Renal pelvis (tissue), 4 donors: ENCODE data around the gene PARD3. TPM values are rescaled to one million over a fixed set of nuclear protein-coding genes. Genes with fewer than 3 reads are reported as not detected.
"Not testable (repeated sequence)": the region's sequence is repeated elsewhere in the genome, so short reads cannot be mapped to it uniquely, and the experiment has no call there.

ENCODE experiments used
- DNase-seq: peaks from one replicate; pipeline ENCODE4 v3.0.0-alpha.2; 2013
- polyA plus RNA-seq, 3 donors: library from polyadenylated mRNA; unstranded; fragments of 120-200 nt; gene quantifications; one replicate each; pipeline ENCODE4 v1.2.1, GENCODE V29; 2013; ENCODE audit not compliant: insufficient read length in 3 of 3

The PARD3 gene
- polyA plus RNA-seq, 3 donors = 66.9 to 71.1 (median 71.1) TPM

GRCh38 chr10:34392641-34393170 is 422.4 kb downstream of the PARD3 start:
- no peak for DNase-seq

- not testable (repeated sequence) for DNase-seq
These were observed 423.9 kb downstream of the PARD3 start for GRCh38 chr10:34391168-34391567.

GRCh38 chr10:34389801-34390200 is 425.3 kb downstream of the PARD3 start:
- no peak for DNase-seq

- no peak for DNase-seq
These were observed 428.2 kb downstream of the PARD3 start for GRCh38 chr10:34386921-34387320.

- DNase-seq = no peak
These were observed 430.7 kb downstream of the PARD3 start for GRCh38 chr10:34384372-34384771.

- DNase-seq = no peak
These were observed 432.5 kb downstream of the PARD3 start for GRCh38 chr10:34382626-34383025.

- no peak for DNase-seq
These were observed 434.2 kb downstream of the PARD3 start for GRCh38 chr10:34380856-34381255.

GRCh38 chr10:34378297-34378696 is 436.8 kb downstream of the PARD3 start:
- no peak for DNase-seq

GRCh38 chr10:34377833-34378232 is 437.3 kb downstream of the PARD3 start:
- no peak for DNase-seq

GRCh38 chr10:34374356-34375045 is 440.6 kb downstream of the PARD3 start:
- DNase-seq = no peak

GRCh38 chr10:34373211-34373610 is 441.9 kb downstream of the PARD3 start:
- no peak for DNase-seq

GRCh38 chr10:34372509-34372908 is 442.6 kb downstream of the PARD3 start:
- DNase-seq = no peak

GRCh38 chr10:34370126-34370525 is 445.0 kb downstream of the PARD3 start:
- no peak for DNase-seq

GRCh38 chr10:34369120-34369519 is 446.0 kb downstream of the PARD3 start:
- no peak for DNase-seq

GRCh38 chr10:34364253-34365037 is 450.7 kb downstream of the PARD3 start:
- DNase-seq = no peak

- no peak for DNase-seq
These were observed 454.1 kb downstream of the PARD3 start for GRCh38 chr10:34360984-34361383.

- DNase-seq = no peak
These were observed 455.7 kb downstream of the PARD3 start for GRCh38 chr10:34359435-34359813.

GRCh38 chr10:34358729-34359434 is 456.2 kb downstream of the PARD3 start:
- no peak for DNase-seq

- DNase-seq = no peak
These were observed 458.6 kb downstream of the PARD3 start for GRCh38 chr10:34356463-34356862.

GRCh38 chr10:34353530-34353929 is 461.6 kb downstream of the PARD3 start:
- DNase-seq = not testable (repeated sequence)

- not testable (repeated sequence) for DNase-seq
These were observed 462.4 kb downstream of the PARD3 start for GRCh38 chr10:34352599-34353204.

- no peak for DNase-seq
These were observed 463.9 kb downstream of the PARD3 start for GRCh38 chr10:34351161-34351560.
